ENCODE results near the gene CC2D2A. TPM values are rescaled to one million over a fixed set of nuclear protein-coding genes. Genes with fewer than 3 reads are reported as not detected.

CC2D2A gene
- total RNA-seq, 1 experiment from 2014 or later = 29.7 TPM

- Histone ChIP-seq H3K27me3 (replicated peaks; ENCODE audit: insufficient read depth, low read depth, low read length, poor library complexity) (no peaks in the 10 kb centered on the region), H3K4me1 (ENCODE audit: insufficient read depth, low read length, poor library complexity, severe bottlenecking) (no peaks in the 10 kb centered on the region), H3K9me3 (ENCODE audit: low read depth, low read length, poor library complexity, severe bottlenecking) (peaks cover 2% of the 10 kb centered on the region), H3K4me3 (ENCODE audit: low read depth, low read length, poor library complexity, severe bottlenecking) (no peak overlapping the region), H3K27ac (ENCODE audit: low read depth, low read length, poor library complexity, severe bottlenecking) (no peak overlapping the region), H3K36me3 (ENCODE audit: insufficient read depth, low read length, poor library complexity, severe bottlenecking) (peaks cover 12% of the 10 kb centered on the region)
- TF ChIP-seq EZH2 (IDR thresholded peaks at IDR 0.05; ENCODE audit: borderline replicate concordance, low read depth, low read length, poor library complexity, severe bottlenecking) = no peak
- no peak for TF ChIP-seq CTCF (conservative IDR thresholded peaks at IDR 0.05; ENCODE audit: low read depth, low read length)
- no TSS peak for BruUV-seq (replicated peaks)
- intact Hi-C loops (cut with micrococcal nuclease; ENCODE audit: unreplicated experiment) = no loop called here
- ChIA-PET POLR2A (ENCODE audit: low non-redundant PET) (no interaction called here), CTCF (interaction anchor here (0.6 kb wide), 1 partner anchor 106 kb away, joined by 3 read pairs; no protein-coding TSS in a partner anchor)
- no peak for DNase-seq (ENCODE audit: low spot score)
Measured at GRCh38 chr4:15502384-15502783, 32.7 kb downstream of the CC2D2A start.

GRCh38 chr4:15504041-15504440 lies 34.4 kb downstream of the CC2D2A start:
- no TSS peak for BruUV-seq (replicated peaks)
- ChIA-PET CTCF (no interaction called here), POLR2A (ENCODE audit: low non-redundant PET) (no interaction called here)
- no peaks in the 10 kb centered on the region for H3K4me1 ChIP-seq (ENCODE audit: insufficient read depth, low read length, poor library complexity, severe bottlenecking)
- peaks cover 12% of the 10 kb centered on the region for H3K36me3 ChIP-seq (ENCODE audit: insufficient read depth, low read length, poor library complexity, severe bottlenecking)
- no peak overlapping the region for H3K4me3 ChIP-seq (ENCODE audit: low read depth, low read length, poor library complexity, severe bottlenecking)
- H3K9me3 ChIP-seq (ENCODE audit: low read depth, low read length, poor library complexity, severe bottlenecking) = no peaks in the 10 kb centered on the region
- no peaks in the 10 kb centered on the region for H3K27me3 ChIP-seq (replicated peaks; ENCODE audit: insufficient read depth, low read depth, low read length, poor library complexity)
- H3K27ac ChIP-seq (ENCODE audit: low read depth, low read length, poor library complexity, severe bottlenecking) = no peak overlapping the region
- DNase-seq (ENCODE audit: low spot score) = no peak
- TF ChIP-seq CTCF (conservative IDR thresholded peaks at IDR 0.05; ENCODE audit: low read depth, low read length) = no peak
- TF ChIP-seq EZH2 (IDR thresholded peaks at IDR 0.05; ENCODE audit: borderline replicate concordance, low read depth, low read length, poor library complexity, severe bottlenecking) = no peak
- intact Hi-C loops (cut with micrococcal nuclease; ENCODE audit: unreplicated experiment) = no loop called here

GRCh38 chr4:15506464-15506863 lies 36.8 kb downstream of the CC2D2A start:
- CTCF ChIA-PET = no interaction called here
- DNase-seq (ENCODE audit: low spot score) = no peak

More at GRCh38 chr4:15506464-15506863, 36.8 kb downstream of the CC2D2A start:
- no peak overlapping the region for H3K27ac ChIP-seq (ENCODE audit: low read depth, low read length, poor library complexity, severe bottlenecking)
- no TSS peak for BruUV-seq (replicated peaks)
- peaks cover 12% of the 10 kb centered on the region for H3K36me3 ChIP-seq (ENCODE audit: insufficient read depth, low read length, poor library complexity, severe bottlenecking)
- TF ChIP-seq EZH2 (IDR thresholded peaks at IDR 0.05; ENCODE audit: borderline replicate concordance, low read depth, low read length, poor library complexity, severe bottlenecking) = no peak
- no peak for TF ChIP-seq CTCF (conservative IDR thresholded peaks at IDR 0.05; ENCODE audit: low read depth, low read length)
- POLR2A ChIA-PET (ENCODE audit: low non-redundant PET) = no interaction called here
- H3K9me3 ChIP-seq (ENCODE audit: low read depth, low read length, poor library complexity, severe bottlenecking) = no peaks in the 10 kb centered on the region
- no peaks in the 10 kb centered on the region for H3K4me1 ChIP-seq (ENCODE audit: insufficient read depth, low read length, poor library complexity, severe bottlenecking)
- intact Hi-C loops (cut with micrococcal nuclease; ENCODE audit: unreplicated experiment) = no loop called here
- no peak overlapping the region for H3K4me3 ChIP-seq (ENCODE audit: low read depth, low read length, poor library complexity, severe bottlenecking)
- H3K27me3 ChIP-seq (replicated peaks; ENCODE audit: insufficient read depth, low read depth, low read length, poor library complexity) = no peaks in the 10 kb centered on the region
